Peyer's patch (tissue), 4 donors: Measurements from ENCODE around the gene CFAP61.

ENCODE experiments used
- POLR2A ChIP-seq, 2 donors: fragments of 450-650 bp; IDR thresholded peaks; one replicate each; pipeline ENCODE4 v1.5.1; 2017; ENCODE audit warnings: antibody characterized with exemption in 2 of 2, mild to moderate bottlenecking in 2 of 2, moderate library complexity in 2 of 2
- TF ChIP-seq, protein P1 (sequence below), 6 experiments: fragments of 450-650 bp in 4 of 6; fragments of 200-600 bp in 2 of 6; sonication (generic) in 1 of 6; IDR thresholded peaks; one replicate each; pipeline ENCODE4 v1.5.1; 2017 to 2019; ENCODE audit warnings: antibody characterized with exemption in 6 of 6, mild to moderate bottlenecking in 3 of 6, moderate library complexity in 1 of 6

DNA sequence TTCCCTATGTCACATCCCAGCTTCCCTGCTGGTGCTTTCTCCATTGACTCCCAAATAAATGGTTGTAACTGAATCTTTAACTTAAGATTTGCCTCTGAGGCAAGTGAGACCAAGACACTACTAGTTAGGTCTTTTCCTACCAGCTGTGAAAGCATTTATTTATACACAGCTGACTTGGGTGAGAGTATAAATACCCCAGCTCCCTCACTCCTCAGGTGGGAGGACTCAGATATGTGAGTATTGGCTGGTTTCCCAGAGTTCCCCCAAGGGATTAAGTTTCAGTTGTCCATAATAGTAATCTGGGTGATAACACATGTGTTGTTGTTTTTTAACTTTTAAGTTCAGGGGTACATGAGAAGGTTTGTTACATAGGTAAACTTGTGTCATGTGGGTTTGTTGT is 49.8 kb downstream of the CFAP61 start:
- TF ChIP-seq, protein P1, sequence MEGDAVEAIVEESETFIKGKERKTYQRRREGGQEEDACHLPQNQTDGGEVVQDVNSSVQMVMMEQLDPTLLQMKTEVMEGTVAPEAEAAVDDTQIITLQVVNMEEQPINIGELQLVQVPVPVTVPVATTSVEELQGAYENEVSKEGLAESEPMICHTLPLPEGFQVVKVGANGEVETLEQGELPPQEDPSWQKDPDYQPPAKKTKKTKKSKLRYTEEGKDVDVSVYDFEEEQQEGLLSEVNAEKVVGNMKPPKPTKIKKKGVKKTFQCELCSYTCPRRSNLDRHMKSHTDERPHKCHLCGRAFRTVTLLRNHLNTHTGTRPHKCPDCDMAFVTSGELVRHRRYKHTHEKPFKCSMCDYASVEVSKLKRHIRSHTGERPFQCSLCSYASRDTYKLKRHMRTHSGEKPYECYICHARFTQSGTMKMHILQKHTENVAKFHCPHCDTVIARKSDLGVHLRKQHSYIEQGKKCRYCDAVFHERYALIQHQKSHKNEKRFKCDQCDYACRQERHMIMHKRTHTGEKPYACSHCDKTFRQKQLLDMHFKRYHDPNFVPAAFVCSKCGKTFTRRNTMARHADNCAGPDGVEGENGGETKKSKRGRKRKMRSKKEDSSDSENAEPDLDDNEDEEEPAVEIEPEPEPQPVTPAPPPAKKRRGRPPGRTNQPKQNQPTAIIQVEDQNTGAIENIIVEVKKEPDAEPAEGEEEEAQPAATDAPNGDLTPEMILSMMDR (IDR thresholded peaks at IDR 0.05): no peak
- no peak for TF ChIP-seq POLR2A (IDR thresholded peaks at IDR 0.05)
